ENCODE measurements around the gene OR52E2.
"Not testable (repeated sequence)": the region's sequence is repeated elsewhere in the genome, so short reads cannot be mapped to it uniquely, and the experiment has no call there.

OR52E2 gene

GRCh38 chr11:5059391-5059790 is at the start of gene OR52E2:
Gene OR52E2, minus strand, starts transcription at chr11:5059627. Its CDS starts 0 bp downstream, at chr11:5059627.
- no peak for DNase-seq

GRCh38 chr11:5107285-5107684 is 47.9 kb upstream of the OR52E2 start:
- no peak for DNase-seq

GRCh38 chr11:5103066-5103465 is 43.6 kb upstream of the OR52E2 start:
- DNase-seq, result no peak

- no peak for DNase-seq
Observed at GRCh38 chr11:5102246-5102645, 42.8 kb upstream of the OR52E2 start.

- DNase-seq, result no peak
Observed at GRCh38 chr11:5096011-5096410, 36.6 kb upstream of the OR52E2 start.

GRCh38 chr11:5092821-5093585 is 33.6 kb upstream of the OR52E2 start:
- DNase-seq, result no peak

GRCh38 chr11:5090668-5091067 is 31.2 kb upstream of the OR52E2 start:
- DNase-seq, result no peak

- DNase-seq, result no peak
Observed at GRCh38 chr11:5088556-5088955, 29.1 kb upstream of the OR52E2 start.

GRCh38 chr11:5083602-5084001 is 24.2 kb upstream of the OR52E2 start:
- DNase-seq, result no peak

- DNase-seq, result no peak
Observed at GRCh38 chr11:5081405-5081804, 22.0 kb upstream of the OR52E2 start.

- DNase-seq, result no peak
Observed at GRCh38 chr11:5071799-5072198, 12.4 kb upstream of the OR52E2 start.

GRCh38 chr11:5069272-5069671 is 9.8 kb upstream of the OR52E2 start, which contains the start of gene OR52E1:
Gene OR52E1, plus strand, starts transcription at chr11:5069572.
- no peak for DNase-seq

GRCh38 chr11:5065027-5065426 is 5.6 kb upstream of the OR52E2 start:
- DNase-seq, result no peak

- not testable (repeated sequence) for DNase-seq
Observed at GRCh38 chr11:5058679-5059078, 748 bp downstream of the OR52E2 start.

GRCh38 chr11:5046754-5047330 is 12.6 kb downstream of the OR52E2 start:
- DNase-seq, result no peak

- no peak for DNase-seq
Observed at GRCh38 chr11:5046226-5046625, 13.2 kb downstream of the OR52E2 start, which contains the start of gene OR52J3. Gene OR52J3, plus strand, starts transcription at chr11:5046526. Its CDS starts 0 bp downstream, at chr11:5046526.

GRCh38 chr11:5043380-5043779 is 16.0 kb downstream of the OR52E2 start:
- DNase-seq, result no peak

GRCh38 chr11:5042091-5042490 is 17.3 kb downstream of the OR52E2 start:
- no peak for DNase-seq

- DNase-seq, result no peak
Observed at GRCh38 chr11:5040876-5041275, 18.6 kb downstream of the OR52E2 start.

GRCh38 chr11:5038341-5038740 is 21.1 kb downstream of the OR52E2 start:
- DNase-seq, result no peak

GRCh38 chr11:5037926-5038325 is 21.5 kb downstream of the OR52E2 start:
- no peak for DNase-seq

- no peak for DNase-seq
Observed at GRCh38 chr11:5036669-5037068, 22.8 kb downstream of the OR52E2 start.

GRCh38 chr11:5021996-5022395 is 37.4 kb downstream of the OR52E2 start:
- DNase-seq, result no peak

GRCh38 chr11:5013012-5013411 is 46.4 kb downstream of the OR52E2 start:
- no peak for DNase-seq

- DNase-seq, result no peak
Observed at GRCh38 chr11:5011254-5011653, 48.2 kb downstream of the OR52E2 start.

Data from activated T-cell treated with anti-CD3 and anti-CD28 coated beads, Interleukin-2, amount 50 U/mL, for 48 hours (primary cell).